IPS-18a (cell line): ENCODE measurements around the gene RYR1.
"Not testable (repeated sequence)": the region's sequence is repeated elsewhere in the genome, so short reads cannot be mapped to it uniquely, and the experiment has no call there.

Source experiments
- H3K27ac ChIP-seq: one replicate; pipeline ENCODE4 v1.5.1; 2013; ENCODE audit warnings: low read length
- H3K27me3 ChIP-seq: one replicate; pipeline ENCODE4 v1.6.1; 2013; ENCODE audit warnings: mild to moderate bottlenecking, low read length; ENCODE audit not compliant: control insufficient read depth, insufficient read depth
- H3K36me3 ChIP-seq: one replicate; pipeline ENCODE4 v1.6.1; 2013; ENCODE audit warnings: low read depth, low read length; ENCODE audit not compliant: control insufficient read depth
- H3K4me1 ChIP-seq: one replicate; pipeline ENCODE4 v1.6.1; 2013; ENCODE audit warnings: low read depth, low read length; ENCODE audit not compliant: control insufficient read depth
- H3K4me3 ChIP-seq: one replicate; pipeline ENCODE4 v1.5.1; 2013; ENCODE audit warnings: low read length
- H3K9ac ChIP-seq: one replicate; pipeline ENCODE4 v1.6.1; 2013; ENCODE audit warnings: mild to moderate bottlenecking, low read length, moderate library complexity
- H3K9me3 ChIP-seq: one replicate; pipeline ENCODE4 v1.6.1; 2013; ENCODE audit warnings: low read depth, low read length; ENCODE audit not compliant: control insufficient read depth

The RYR1 gene

GRCh38 chr19:38402967-38403674 lies 30.4 kb upstream of the RYR1 start, which contains the start of gene FAM98C:
FAM98C (plus strand) TSS chr19:38403093; CDS start chr19:38403154, 61 bp downstream.
- H3K27me3 ChIP-seq: peaks cover 45% of the 10 kb centered on the region
- no peaks in the 10 kb centered on the region for H3K36me3 ChIP-seq
- no peak within 1 kb of the TSS for H3K27ac ChIP-seq
- H3K4me1 ChIP-seq: no peaks in the 10 kb centered on the region
- peak within 1 kb of the TSS; percentile 62 for H3K4me3 ChIP-seq
- H3K9ac ChIP-seq: peak within 1 kb of the TSS; percentile 7
- H3K9me3 ChIP-seq: no peaks in the 10 kb centered on the region

- H3K9ac ChIP-seq: no peak overlapping the region
- no peaks in the 10 kb centered on the region for H3K9me3 ChIP-seq
- no peaks in the 10 kb centered on the region for H3K36me3 ChIP-seq
- H3K27me3 ChIP-seq: peaks cover 28% of the 10 kb centered on the region
- H3K27ac ChIP-seq: no peak overlapping the region
- H3K4me3 ChIP-seq: no peak overlapping the region
- no peaks in the 10 kb centered on the region for H3K4me1 ChIP-seq
Measured at GRCh38 chr19:38404858-38405257, 28.6 kb upstream of the RYR1 start.

- no peaks in the 10 kb centered on the region for H3K9me3 ChIP-seq
- H3K4me3 ChIP-seq: no peak overlapping the region
- H3K9ac ChIP-seq: no peak overlapping the region
- no peak overlapping the region for H3K27ac ChIP-seq
- no peaks in the 10 kb centered on the region for H3K4me1 ChIP-seq
- no peaks in the 10 kb centered on the region for H3K36me3 ChIP-seq
- peaks cover 24% of the 10 kb centered on the region for H3K27me3 ChIP-seq
Measured at GRCh38 chr19:38405276-38405675, 28.2 kb upstream of the RYR1 start.

GRCh38 chr19:38409631-38410133 lies 23.8 kb upstream of the RYR1 start:
- Histone ChIP-seq H3K27me3 (no peaks in the 10 kb centered on the region), H3K9ac (no peak overlapping the region), H3K4me3 (no peak overlapping the region)

GRCh38 chr19:38410407-38410806 lies 23.1 kb upstream of the RYR1 start:
- H3K27ac ChIP-seq, H3K4me1 ChIP-seq, H3K9ac ChIP-seq, H3K9me3 ChIP-seq, H3K27me3 ChIP-seq, H3K4me3 ChIP-seq, H3K36me3 ChIP-seq: not testable (repeated sequence)

More at GRCh38 chr19:38409631-38410133, 23.8 kb upstream of the RYR1 start:
- no peaks in the 10 kb centered on the region for H3K9me3 ChIP-seq
- H3K27ac ChIP-seq: no peak overlapping the region
- H3K36me3 ChIP-seq: no peaks in the 10 kb centered on the region
- H3K4me1 ChIP-seq: no peaks in the 10 kb centered on the region

GRCh38 chr19:38411041-38411712 lies 22.3 kb upstream of the RYR1 start:
- Histone ChIP-seq H3K27ac (no peak overlapping the region), H3K36me3 (no peaks in the 10 kb centered on the region), H3K4me3 (no peak overlapping the region), H3K4me1 (no peaks in the 10 kb centered on the region), H3K9me3 (no peaks in the 10 kb centered on the region), H3K27me3 (no peaks in the 10 kb centered on the region), H3K9ac (no peak overlapping the region)

- not testable (repeated sequence) for H3K27me3 ChIP-seq, H3K36me3 ChIP-seq, H3K9ac ChIP-seq, H3K4me1 ChIP-seq, H3K9me3 ChIP-seq, H3K4me3 ChIP-seq, H3K27ac ChIP-seq
Measured at GRCh38 chr19:38411898-38412297, 21.6 kb upstream of the RYR1 start.

GRCh38 chr19:38412491-38412890 lies 21.0 kb upstream of the RYR1 start:
- Histone ChIP-seq H3K27me3 (no peaks in the 10 kb centered on the region), H3K4me1 (peaks cover 3% of the 10 kb centered on the region)

GRCh38 chr19:38412961-38413360 lies 20.5 kb upstream of the RYR1 start:
- H3K4me3 ChIP-seq: no peak overlapping the region
- H3K27me3 ChIP-seq: no peaks in the 10 kb centered on the region
- H3K36me3 ChIP-seq: no peaks in the 10 kb centered on the region
- H3K9me3 ChIP-seq: no peaks in the 10 kb centered on the region
- no peak overlapping the region for H3K27ac ChIP-seq
- H3K9ac ChIP-seq: no peak overlapping the region
- H3K4me1 ChIP-seq: peaks cover 5% of the 10 kb centered on the region

More at GRCh38 chr19:38412491-38412890, 21.0 kb upstream of the RYR1 start:
- no peak overlapping the region for H3K27ac ChIP-seq
- no peak overlapping the region for H3K4me3 ChIP-seq
- H3K9ac ChIP-seq: no peak overlapping the region
- H3K9me3 ChIP-seq: no peaks in the 10 kb centered on the region
- no peaks in the 10 kb centered on the region for H3K36me3 ChIP-seq

- no peaks in the 10 kb centered on the region for H3K9me3 ChIP-seq
- no peak overlapping the region for H3K4me3 ChIP-seq
- no peaks in the 10 kb centered on the region for H3K36me3 ChIP-seq
- H3K27me3 ChIP-seq: peaks cover 2% of the 10 kb centered on the region
- H3K4me1 ChIP-seq: peaks cover 5% of the 10 kb centered on the region
- no peak overlapping the region for H3K27ac ChIP-seq
- H3K9ac ChIP-seq: no peak overlapping the region
Measured at GRCh38 chr19:38413416-38413815, 20.1 kb upstream of the RYR1 start.

- H3K27me3 ChIP-seq: peaks cover 13% of the 10 kb centered on the region
- H3K4me3 ChIP-seq: no peak overlapping the region
- H3K27ac ChIP-seq: no peak overlapping the region
- H3K9ac ChIP-seq: no peak overlapping the region
- no peaks in the 10 kb centered on the region for H3K9me3 ChIP-seq
- H3K36me3 ChIP-seq: no peaks in the 10 kb centered on the region
- H3K4me1 ChIP-seq: peaks cover 5% of the 10 kb centered on the region
Measured at GRCh38 chr19:38417146-38417543, 16.3 kb upstream of the RYR1 start.
